Measurements from ENCODE around the gene YIPF2. TPM values are rescaled to one million over a fixed set of nuclear protein-coding genes. Genes with fewer than 3 reads are reported as not detected.

YIPF2 gene
- 83.4 and 94.5 TPM in 2 replicates for total RNA-seq

DNA sequence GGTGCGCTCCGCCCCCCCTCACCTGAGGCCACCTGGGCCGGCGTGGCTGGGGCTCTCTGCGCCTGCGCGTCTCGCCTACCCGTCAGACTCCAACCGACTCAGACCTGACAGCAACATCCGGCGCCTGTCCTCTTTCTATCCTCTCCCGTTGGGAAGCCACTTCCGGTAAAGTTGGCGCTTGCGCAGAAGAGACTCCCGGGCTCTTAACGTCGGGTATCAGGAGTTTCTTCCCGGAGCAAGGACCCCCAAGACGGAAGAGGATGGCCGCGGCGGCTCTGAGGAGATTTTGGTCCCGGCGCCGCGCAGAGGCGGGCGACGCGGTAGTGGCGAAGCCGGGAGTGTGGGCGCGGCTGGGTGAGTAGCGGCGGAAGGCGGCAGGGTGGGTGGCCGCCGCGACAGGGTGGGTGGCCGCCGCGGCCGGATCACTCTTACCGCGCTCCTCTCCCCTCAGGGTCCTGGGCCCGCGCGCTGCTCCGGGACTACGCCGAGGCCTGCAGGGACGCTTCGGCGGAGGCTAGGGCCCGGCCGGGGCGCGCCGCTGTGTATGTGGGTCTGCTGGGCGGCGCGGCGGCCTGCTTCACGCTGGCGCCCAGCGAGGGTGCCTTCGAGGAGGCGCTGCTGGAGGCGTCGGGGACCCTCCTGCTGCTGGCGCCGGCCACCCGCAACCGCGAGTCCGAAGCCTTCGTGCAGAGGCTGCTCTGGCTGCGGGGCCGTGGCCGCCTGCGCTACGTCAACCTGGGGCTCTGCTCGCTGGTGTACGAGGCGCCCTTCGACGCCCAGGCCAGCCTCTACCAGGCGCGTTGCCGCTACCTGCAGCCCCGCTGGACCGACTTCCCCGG is at the start of gene YIPF2, which contains the start of gene TIMM29:
Gene YIPF2, minus strand, starts transcription at position 77 of the 839 bp plus-strand sequence. CDS start 229 bp downstream, outside the sequence.
Gene TIMM29, plus strand, starts transcription at position 249 of the 839 bp plus-strand sequence. Its CDS starts 12 bp downstream, at position 261.

DNA sequence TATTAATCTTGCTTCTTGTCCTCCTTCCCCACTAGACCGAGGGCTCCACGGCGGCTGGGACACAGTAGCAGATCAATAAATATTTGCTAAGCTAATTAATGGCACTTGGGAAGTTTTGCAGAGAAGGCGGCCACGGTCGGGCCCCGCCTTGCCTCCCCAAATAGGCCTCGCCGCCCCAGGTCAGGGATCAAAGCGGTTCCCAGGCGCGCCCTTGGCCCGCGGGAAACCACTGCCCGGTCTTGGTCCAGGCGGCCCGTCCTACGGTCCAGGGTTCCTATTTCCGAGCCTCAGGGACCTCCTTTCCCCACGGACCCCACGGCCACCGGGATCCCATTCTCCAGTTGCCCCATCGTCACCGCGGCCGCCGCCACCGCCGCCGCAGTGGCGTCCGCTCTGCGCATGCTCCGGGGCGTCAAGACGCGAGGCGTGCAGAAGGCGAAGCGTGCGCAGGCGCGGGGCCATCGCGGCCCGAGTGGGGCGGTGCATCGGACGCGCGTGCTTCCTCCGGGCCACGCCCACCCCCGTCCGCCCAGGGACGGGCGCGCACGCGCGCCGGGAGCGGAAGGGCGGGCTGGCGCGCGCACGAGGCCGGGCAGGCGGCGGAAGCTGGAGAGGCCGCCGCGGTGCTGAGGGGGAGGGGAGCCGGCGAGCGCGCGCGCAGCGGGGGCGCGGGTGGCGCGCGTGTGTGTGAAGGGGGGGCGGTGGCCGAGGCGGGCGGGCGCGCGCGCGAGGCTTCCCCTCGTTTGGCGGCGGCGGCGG is 32.1 kb upstream of the YIPF2 start, which contains the start of gene SMARCA4:
Gene SMARCA4, plus strand, starts transcription at position 717 of the 759 bp plus-strand sequence. CDS start 23,122 bp downstream, outside the sequence.

Other genes with a start within 250 kb of the YIPF2 start
- gene QTRT1, start 227.2 kb downstream of the YIPF2 start, total RNA-seq = 26.7 and 28.7 TPM in 2 replicates
- 67.2 and 70.8 TPM in 2 replicates for gene DNM2, start 210.6 kb downstream of the YIPF2 start, total RNA-seq
- gene TMED1, start 92.4 kb downstream of the YIPF2 start, total RNA-seq = 48.3 and 52.6 TPM in 2 replicates
- gene C19orf38, start 80.2 kb downstream of the YIPF2 start, total RNA-seq = 0.15 and 0.17 TPM in 2 replicates
- 41.0 and 43.9 TPM in 2 replicates for gene CARM1, start 57.1 kb downstream of the YIPF2 start, total RNA-seq
- 23.9 and 30.0 TPM in 2 replicates for gene TIMM29, start 172 bp upstream of the YIPF2 start, total RNA-seq
- gene SMARCA4, start 32.4 kb upstream of the YIPF2 start, total RNA-seq = 85.2 and 97.4 TPM in 2 replicates
- gene LDLR, start 160.8 kb upstream of the YIPF2 start, total RNA-seq = 266 and 278 TPM in 2 replicates
- 71.6 and 83.8 TPM in 2 replicates for gene SPC24, start 227.1 kb upstream of the YIPF2 start, total RNA-seq

All from bronchus fibroblast of lung (primary cell).